Fibroblast of pulmonary artery (primary cell): ENCODE measurements around the gene GPRC5B.

Source experiments
- DNase-seq: peaks from one replicate; pipeline ENCODE4 v3.0.0-alpha.2; 2010; ENCODE audit warnings: low read depth
- H3K4me3 ChIP-seq: replicated peaks from 2 replicates; pipeline ENCODE4 v1.5.1; 2011; ENCODE audit warnings: low read depth, mild to moderate bottlenecking, control low read depth, low read length, moderate library complexity
- CTCF ChIP-seq: IDR thresholded peaks from 2 replicates; pipeline ENCODE4 v1.5.1; 2011; ENCODE audit warnings: mild to moderate bottlenecking, control low read depth, low read length, inconsistent platforms; ENCODE audit errors: missing control alignments

GPRC5B gene

GRCh38 chr16:19843371-19843770, 41.3 kb downstream of the GPRC5B start:
- no peak for TF ChIP-seq CTCF

GRCh38 chr16:19842426-19843157, 42.1 kb downstream of the GPRC5B start:
- DNase-seq, result no peak
- TF ChIP-seq CTCF, result no peak
- no peak overlapping the region for H3K4me3 ChIP-seq

More at GRCh38 chr16:19843371-19843770, 41.3 kb downstream of the GPRC5B start:
- DNase-seq, result no peak
- no peak overlapping the region for H3K4me3 ChIP-seq

GRCh38 chr16:19841184-19841583, 43.5 kb downstream of the GPRC5B start:
- TF ChIP-seq CTCF, result no peak
- no peak overlapping the region for H3K4me3 ChIP-seq
- no peak for DNase-seq

- no peak for TF ChIP-seq CTCF
- no peak overlapping the region for H3K4me3 ChIP-seq
- DNase-seq, result no peak
Observed at GRCh38 chr16:19840524-19841110, 44.0 kb downstream of the GPRC5B start.

- no peak for TF ChIP-seq CTCF
- no peak for DNase-seq
- H3K4me3 ChIP-seq, result no peak overlapping the region
Observed at GRCh38 chr16:19837984-19838707, 46.5 kb downstream of the GPRC5B start.

GRCh38 chr16:19837331-19837980, 47.2 kb downstream of the GPRC5B start:
- no peak for TF ChIP-seq CTCF
- no peak overlapping the region for H3K4me3 ChIP-seq
- DNase-seq, result no peak
